Glutamatergic neuron (in vitro differentiated cells): ENCODE measurements around the gene CHRNB1. TPM values are rescaled to one million over a fixed set of nuclear protein-coding genes. Genes with fewer than 3 reads are reported as not detected.
A peak's percentile ranks its signal among the peaks of the same experiment; 100 is the strongest.

ENCODE experiments used
- DNase-seq: peaks from one replicate; pipeline ENCODE4 v3.0.0; 2022
- H3K27ac Mint-ChIP-seq: one replicate; pipeline ENCODE4 v1.8.0; 2020; ENCODE audit warnings: mild to moderate bottlenecking, mixed read lengths, inconsistent platforms; ENCODE audit not compliant: unreplicated experiment
- H3K27me3 Mint-ChIP-seq: one replicate; pipeline ENCODE4 v1.8.0; 2020; ENCODE audit warnings: mild to moderate bottlenecking, moderate library complexity, mixed read lengths, inconsistent platforms; ENCODE audit not compliant: unreplicated experiment
- H3K36me3 Mint-ChIP-seq: one replicate; pipeline ENCODE4 v1.8.0; 2020; ENCODE audit warnings: mild to moderate bottlenecking, mixed read lengths, inconsistent platforms; ENCODE audit not compliant: unreplicated experiment
- H3K4me1 Mint-ChIP-seq: one replicate; pipeline ENCODE4 v1.8.0; 2020; ENCODE audit warnings: mild to moderate bottlenecking, low read depth, mixed read lengths, inconsistent platforms; ENCODE audit not compliant: unreplicated experiment
- H3K4me3 Mint-ChIP-seq: one replicate; pipeline ENCODE4 v1.8.0; 2020; ENCODE audit warnings: mild to moderate bottlenecking, mixed read lengths, inconsistent platforms; ENCODE audit not compliant: unreplicated experiment
- H3K9me3 Mint-ChIP-seq: one replicate; pipeline ENCODE4 v1.8.0; 2020; ENCODE audit warnings: mild to moderate bottlenecking, moderate library complexity, mixed read lengths, inconsistent platforms; ENCODE audit not compliant: unreplicated experiment
- long read RNA-seq: library from polyadenylated mRNA; unstranded; transcript quantifications from one replicate; pipeline ENCODE4 v2.0.0, GENCODE V29; 2020; ENCODE audit not compliant: unreplicated experiment
- total RNA-seq: library from RNA; stranded (reverse); fragmentation: NEBNext Ultra II Directional; extraction: Animal tissue kit (Norgen Biotek cat#: 25700); gene quantifications from one replicate; pipeline ENCODE4 v1.2.1, GENCODE V29; 2021; ENCODE audit not compliant: unreplicated experiment
- TF ChIP-seq, protein P1 (sequence below): fragments of 200-600 bp; sonication (generic); IDR thresholded peaks from one replicate; pipeline ENCODE4 v1.5.0; 2021; ENCODE audit not compliant: partially characterized antibody, unreplicated experiment

Gene CHRNB1, protein sequence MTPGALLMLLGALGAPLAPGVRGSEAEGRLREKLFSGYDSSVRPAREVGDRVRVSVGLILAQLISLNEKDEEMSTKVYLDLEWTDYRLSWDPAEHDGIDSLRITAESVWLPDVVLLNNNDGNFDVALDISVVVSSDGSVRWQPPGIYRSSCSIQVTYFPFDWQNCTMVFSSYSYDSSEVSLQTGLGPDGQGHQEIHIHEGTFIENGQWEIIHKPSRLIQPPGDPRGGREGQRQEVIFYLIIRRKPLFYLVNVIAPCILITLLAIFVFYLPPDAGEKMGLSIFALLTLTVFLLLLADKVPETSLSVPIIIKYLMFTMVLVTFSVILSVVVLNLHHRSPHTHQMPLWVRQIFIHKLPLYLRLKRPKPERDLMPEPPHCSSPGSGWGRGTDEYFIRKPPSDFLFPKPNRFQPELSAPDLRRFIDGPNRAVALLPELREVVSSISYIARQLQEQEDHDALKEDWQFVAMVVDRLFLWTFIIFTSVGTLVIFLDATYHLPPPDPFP
- total RNA-seq = 16.4 TPM
- long read RNA-seq, transcript CHRNB1-207 (2 exons, 1,095 nt) = major isoform, 8 of 9 reads
- long read RNA-seq, partial matches to known transcripts = 1 of 9 reads
- long read RNA-seq, other reads (novel, unspliced or antisense) = 0 of 9 reads

DNA sequence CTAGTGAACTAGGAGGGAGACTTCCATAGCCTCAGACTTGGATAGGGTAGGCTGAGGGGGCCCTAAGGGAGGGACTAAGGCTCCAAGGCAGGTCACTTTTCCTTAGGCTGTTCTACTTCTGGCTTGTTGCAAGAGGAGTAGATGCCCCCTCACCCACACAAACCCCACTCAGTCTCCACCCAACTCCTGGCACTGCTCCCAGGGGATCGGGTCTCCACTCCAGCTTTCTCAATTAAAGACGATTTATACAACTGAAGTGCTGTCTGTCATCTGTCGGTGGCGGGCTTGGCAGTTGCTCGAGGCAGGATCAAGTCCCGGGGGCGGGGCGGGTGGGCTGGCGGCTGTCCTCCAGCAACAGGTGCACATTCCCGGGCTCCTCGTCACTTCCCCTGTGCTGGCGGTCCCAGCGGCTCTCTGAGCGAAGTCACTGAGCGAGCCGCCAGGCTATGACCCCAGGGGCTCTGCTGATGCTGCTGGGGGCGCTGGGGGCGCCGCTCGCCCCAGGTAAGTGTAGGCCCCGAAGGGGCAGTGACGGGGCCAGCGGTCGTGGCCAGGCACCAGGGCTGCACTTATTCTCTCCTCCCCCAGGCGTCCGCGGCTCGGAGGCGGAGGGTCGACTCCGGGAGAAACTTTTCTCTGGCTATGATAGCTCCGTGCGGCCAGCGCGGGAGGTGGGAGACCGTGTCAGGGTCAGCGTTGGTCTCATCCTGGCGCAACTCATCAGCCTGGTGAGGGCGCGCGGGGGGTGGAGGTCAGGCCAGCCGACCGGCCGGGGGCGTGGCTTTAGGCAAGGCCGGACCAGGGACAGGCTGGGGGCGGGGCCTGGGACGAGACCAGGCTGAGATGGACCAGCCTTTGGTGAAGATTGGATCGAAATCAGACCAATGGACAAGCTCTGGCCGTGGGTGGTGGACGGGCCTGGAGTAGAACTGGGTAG, at the start of gene CHRNB1:
Gene CHRNB1 (plus strand): TSS at position 380 of the 937 bp plus-strand sequence. CDS start 67 bp downstream, at position 447.
- Mint-ChIP-seq H3K36me3 (peaks cover 5% of the 10 kb centered on the region), H3K4me3 (peak within 1 kb of the TSS; percentile 85), H3K4me1 (peaks cover 4% of the 10 kb centered on the region), H3K9me3 (peaks cover 15% of the 10 kb centered on the region), H3K27me3 (peaks cover 20% of the 10 kb centered on the region), H3K27ac (no peak within 1 kb of the TSS)
- TF ChIP-seq, protein P1, sequence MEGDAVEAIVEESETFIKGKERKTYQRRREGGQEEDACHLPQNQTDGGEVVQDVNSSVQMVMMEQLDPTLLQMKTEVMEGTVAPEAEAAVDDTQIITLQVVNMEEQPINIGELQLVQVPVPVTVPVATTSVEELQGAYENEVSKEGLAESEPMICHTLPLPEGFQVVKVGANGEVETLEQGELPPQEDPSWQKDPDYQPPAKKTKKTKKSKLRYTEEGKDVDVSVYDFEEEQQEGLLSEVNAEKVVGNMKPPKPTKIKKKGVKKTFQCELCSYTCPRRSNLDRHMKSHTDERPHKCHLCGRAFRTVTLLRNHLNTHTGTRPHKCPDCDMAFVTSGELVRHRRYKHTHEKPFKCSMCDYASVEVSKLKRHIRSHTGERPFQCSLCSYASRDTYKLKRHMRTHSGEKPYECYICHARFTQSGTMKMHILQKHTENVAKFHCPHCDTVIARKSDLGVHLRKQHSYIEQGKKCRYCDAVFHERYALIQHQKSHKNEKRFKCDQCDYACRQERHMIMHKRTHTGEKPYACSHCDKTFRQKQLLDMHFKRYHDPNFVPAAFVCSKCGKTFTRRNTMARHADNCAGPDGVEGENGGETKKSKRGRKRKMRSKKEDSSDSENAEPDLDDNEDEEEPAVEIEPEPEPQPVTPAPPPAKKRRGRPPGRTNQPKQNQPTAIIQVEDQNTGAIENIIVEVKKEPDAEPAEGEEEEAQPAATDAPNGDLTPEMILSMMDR = no peak
- DNase-seq = peak; percentile 84

DNA sequence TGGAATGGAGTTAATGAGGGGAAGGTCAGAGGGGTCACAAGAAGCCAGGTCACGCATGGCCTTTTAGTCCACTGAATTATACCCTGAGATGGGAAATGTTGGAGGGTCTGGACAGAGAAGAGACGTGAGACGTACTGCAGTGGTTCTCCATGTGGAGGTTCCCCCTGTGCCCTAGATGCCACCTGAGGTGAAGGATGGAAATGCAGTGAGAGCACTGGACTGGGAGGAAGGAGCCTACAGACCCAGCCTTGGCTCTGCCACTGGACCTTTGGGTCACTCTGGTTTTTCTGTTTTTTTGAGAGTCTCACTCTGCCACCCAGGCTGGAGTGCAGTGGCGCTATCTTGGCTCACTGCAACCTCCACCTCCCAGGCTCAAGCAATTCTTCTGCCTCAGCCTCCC, 48.7 kb upstream of the CHRNB1 start:
- Mint-ChIP-seq H3K36me3 (no peaks in the 10 kb centered on the region), H3K27me3 (peaks cover 12% of the 10 kb centered on the region), H3K4me3 (no peak overlapping the region), H3K9me3 (peaks cover 11% of the 10 kb centered on the region), H3K27ac (peak overlapping the region; percentile 39), H3K4me1 (peaks cover 6% of the 10 kb centered on the region)
- DNase-seq = no peak
- TF ChIP-seq, protein P1 = no peak

DNA sequence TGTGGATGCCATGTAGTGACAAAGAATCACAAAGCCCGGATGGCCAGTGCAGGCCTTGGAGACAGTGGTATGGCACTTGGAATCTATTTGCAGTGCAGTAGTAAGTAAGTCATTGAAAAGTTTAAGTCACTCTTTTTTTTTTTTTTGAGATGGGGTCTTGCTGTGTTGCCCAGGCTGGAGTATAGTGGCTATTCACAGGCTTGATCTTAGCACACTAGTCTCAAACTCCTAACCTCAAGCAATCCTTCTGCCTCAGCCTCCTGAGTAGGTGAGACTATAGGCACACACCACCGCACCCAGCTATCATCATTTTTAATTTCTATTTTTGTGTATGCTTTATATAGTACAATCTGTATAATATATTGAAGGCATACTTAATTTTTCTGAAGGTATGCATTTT, 46.2 kb upstream of the CHRNB1 start:
- TF ChIP-seq, protein P1 = no peak
- Mint-ChIP-seq H3K4me1 (peaks cover 3% of the 10 kb centered on the region), H3K36me3 (no peaks in the 10 kb centered on the region), H3K4me3 (no peak overlapping the region), H3K27ac (no peak overlapping the region), H3K27me3 (peaks cover 4% of the 10 kb centered on the region), H3K9me3 (peaks cover 11% of the 10 kb centered on the region)
- no peak for DNase-seq

DNA sequence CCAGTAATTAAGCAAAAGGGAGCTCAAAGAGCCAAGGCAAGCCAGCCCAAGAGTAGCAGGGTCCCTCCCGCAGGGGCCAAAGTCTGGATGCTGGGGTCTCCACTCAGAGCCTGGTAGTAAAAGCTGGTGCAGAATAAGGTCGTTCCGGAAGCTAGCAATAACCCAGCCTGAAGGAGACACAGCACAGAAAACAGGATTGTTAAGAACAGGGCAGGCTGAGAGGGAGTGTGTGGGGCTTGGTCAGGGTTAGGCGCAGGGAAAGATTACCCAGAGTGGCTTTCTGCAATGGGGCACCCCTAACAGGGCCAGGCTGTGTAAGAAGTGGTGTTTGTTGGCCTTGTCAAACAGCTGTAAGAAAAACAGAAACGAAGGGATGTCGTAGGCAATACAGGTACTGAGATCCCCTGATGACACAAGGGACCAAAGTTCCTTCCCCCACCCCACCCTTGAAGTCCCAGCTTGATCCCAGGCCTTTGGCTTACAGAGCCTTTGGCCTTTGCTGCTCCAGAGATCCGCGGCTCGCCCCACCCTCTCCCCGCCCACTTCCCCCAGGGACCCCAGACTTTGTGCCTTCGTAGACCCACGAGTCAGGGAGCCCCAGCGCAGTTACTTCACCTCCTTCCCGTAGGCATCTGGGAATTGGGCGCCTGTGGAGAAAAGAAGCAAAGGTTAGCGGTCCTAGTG, 41.7 kb upstream of the CHRNB1 start:
- TF ChIP-seq, protein P1 = no peak
- DNase-seq = peak; percentile 85
- Mint-ChIP-seq H3K4me1 (peaks cover 10% of the 10 kb centered on the region), H3K36me3 (no peaks in the 10 kb centered on the region), H3K4me3 (peak overlapping the region; percentile 85), H3K27ac (peak overlapping the region; percentile 92), H3K27me3 (peaks cover 7% of the 10 kb centered on the region), H3K9me3 (peaks cover 10% of the 10 kb centered on the region)
